Vagina (tissue), 2 donors: ENCODE measurements around the gene LRRC8E.

Experiments
- POLR2A ChIP-seq, 2 donors: fragments of 450-650 bp; IDR thresholded peaks; one replicate each; pipeline ENCODE4 v1.6.1; 2017; ENCODE audit warnings: antibody characterized with exemption in 2 of 2, mild to moderate bottlenecking in 2 of 2, moderate library complexity in 2 of 2
- TF ChIP-seq, protein P1 (sequence below), 3 experiments: fragments of 450-650 bp in 2 of 3; fragments of 200-600 bp in 1 of 3; sonication (generic) in 1 of 3; IDR thresholded peaks; one replicate each; pipeline ENCODE4 v1.5.1; 2017 to 2019; ENCODE audit warnings: antibody characterized with exemption in 3 of 3, mild to moderate bottlenecking in 2 of 3, moderate library complexity in 2 of 3

DNA sequence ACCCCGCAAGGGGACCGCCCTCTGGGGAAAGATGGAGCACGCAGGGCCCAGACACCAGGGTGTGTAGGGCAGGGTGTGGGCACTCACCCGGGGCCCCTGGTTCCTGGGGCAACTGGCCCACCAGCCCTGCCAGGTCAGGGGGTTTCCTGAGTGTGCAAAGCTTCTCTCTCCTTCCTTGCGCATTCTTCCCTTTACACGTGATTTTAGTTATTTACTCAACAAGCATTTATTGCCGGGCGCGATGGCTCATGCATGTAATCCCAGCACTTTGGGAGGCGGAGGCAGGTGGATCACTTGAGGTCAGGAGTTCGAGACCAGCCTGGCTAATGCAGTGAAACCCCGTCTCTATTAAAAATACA, 34.6 kb upstream of the LRRC8E start:
- TF ChIP-seq, protein P1, sequence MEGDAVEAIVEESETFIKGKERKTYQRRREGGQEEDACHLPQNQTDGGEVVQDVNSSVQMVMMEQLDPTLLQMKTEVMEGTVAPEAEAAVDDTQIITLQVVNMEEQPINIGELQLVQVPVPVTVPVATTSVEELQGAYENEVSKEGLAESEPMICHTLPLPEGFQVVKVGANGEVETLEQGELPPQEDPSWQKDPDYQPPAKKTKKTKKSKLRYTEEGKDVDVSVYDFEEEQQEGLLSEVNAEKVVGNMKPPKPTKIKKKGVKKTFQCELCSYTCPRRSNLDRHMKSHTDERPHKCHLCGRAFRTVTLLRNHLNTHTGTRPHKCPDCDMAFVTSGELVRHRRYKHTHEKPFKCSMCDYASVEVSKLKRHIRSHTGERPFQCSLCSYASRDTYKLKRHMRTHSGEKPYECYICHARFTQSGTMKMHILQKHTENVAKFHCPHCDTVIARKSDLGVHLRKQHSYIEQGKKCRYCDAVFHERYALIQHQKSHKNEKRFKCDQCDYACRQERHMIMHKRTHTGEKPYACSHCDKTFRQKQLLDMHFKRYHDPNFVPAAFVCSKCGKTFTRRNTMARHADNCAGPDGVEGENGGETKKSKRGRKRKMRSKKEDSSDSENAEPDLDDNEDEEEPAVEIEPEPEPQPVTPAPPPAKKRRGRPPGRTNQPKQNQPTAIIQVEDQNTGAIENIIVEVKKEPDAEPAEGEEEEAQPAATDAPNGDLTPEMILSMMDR (IDR thresholded peaks at IDR 0.05) = no peak
- no peak for TF ChIP-seq POLR2A (IDR thresholded peaks at IDR 0.05)
